Esophagus muscularis mucosa (tissue), 4 donors: ENCODE measurements around the gene CBFA2T3. TPM values are rescaled to one million over a fixed set of nuclear protein-coding genes. Genes with fewer than 3 reads are reported as not detected.
"Not testable (repeated sequence)": the region's sequence is repeated elsewhere in the genome, so short reads cannot be mapped to it uniquely, and the experiment has no call there.

Experiments
- DNase-seq: peaks from one replicate; pipeline ENCODE4 v3.0.0-alpha.2; 2017; ENCODE audit errors: extremely low spot score
- H3K27ac ChIP-seq, 4 donors: fragments of 200-600 bp; sonication (generic); replicated peaks in 1 of 4; 1 replicate in 3 of 4; 2 replicates in 1 of 4; pipeline ENCODE4 v1.5.1; 2016 to 2019; ENCODE audit warnings: mild to moderate bottlenecking in 1 of 4
- H3K27me3 ChIP-seq, 4 donors: fragments of 200-600 bp; sonication (generic); one replicate each; pipeline versions ENCODE4 v1.5.1 to v1.6.0; 2016 to 2019
- H3K36me3 ChIP-seq, 4 donors: fragments of 200-600 bp; sonication (generic); one replicate each; pipeline ENCODE4 v1.5.1; 2016 to 2019
- H3K4me1 ChIP-seq, 4 donors: fragments of 200-600 bp; sonication (generic); one replicate each; pipeline ENCODE4 v1.5.1; 2016 to 2019
- H3K4me3 ChIP-seq, 4 donors: fragments of 200-600 bp; sonication (generic); 1 replicate in 2 of 4; 2 replicates in 2 of 4; pipeline ENCODE4 v1.5.1; 2016 to 2019; ENCODE audit warnings: mild to moderate bottlenecking in 4 of 4, moderate library complexity in 1 of 4
- H3K9me3 ChIP-seq, 4 donors: fragments of 200-600 bp; sonication (generic); 1 replicate in 3 of 4; 2 replicates in 1 of 4; pipeline ENCODE4 v1.5.1; 2016 to 2019
- EP300 ChIP-seq: sonication (generic); formaldehyde crosslinking; IDR thresholded peaks from one replicate; pipeline ENCODE4 v1.6.1; 2017; ENCODE audit warnings: antibody characterized with exemption
- POLR2A ChIP-seq: fragments of 450-650 bp; IDR thresholded peaks from one replicate; pipeline ENCODE4 v1.6.1; 2017; ENCODE audit warnings: antibody characterized with exemption, moderate library complexity, mild to moderate bottlenecking, low read depth
- POLR2AphosphoS5 ChIP-seq, 2 donors: sonication (generic); formaldehyde crosslinking; IDR thresholded peaks; one replicate each; pipeline ENCODE4 v1.6.1; 2017; ENCODE audit warnings: antibody characterized with exemption in 2 of 2
- WGBS: methylation state at CpG from one replicate; pipeline ENCODE4 v1.1.5; 2018; 5-methylcytosine and 5-hydroxymethylcytosine counted together
- intact Hi-C: fragments of 100-400 bp; cut with DNase I; formaldehyde crosslinking; loops from one replicate; pipeline ENCODE4 v1.15.1; 2023
- total RNA-seq, 4 donors: library from RNA; depleted of rRNA; stranded (reverse); fragments of >200 nt; gene quantifications; one replicate each; pipeline versions ENCODE4 v1.1.0 to v1.2.1, GENCODE V29; 2016
- TF ChIP-seq, protein P1 (sequence below), 3 experiments: fragments of 200-600 bp in 2 of 3; fragments of 450-650 bp in 1 of 3; sonication (generic) in 2 of 3; IDR thresholded peaks; one replicate each; pipeline ENCODE4 v1.5.1; 2017 to 2019; ENCODE audit warnings: antibody characterized with exemption in 3 of 3, mild to moderate bottlenecking in 2 of 3, moderate library complexity in 1 of 3

The CBFA2T3 gene
- total RNA-seq, 4 donors from 2014 or later, result 2.0 to 10.4 (median 3.5) TPM

DNA sequence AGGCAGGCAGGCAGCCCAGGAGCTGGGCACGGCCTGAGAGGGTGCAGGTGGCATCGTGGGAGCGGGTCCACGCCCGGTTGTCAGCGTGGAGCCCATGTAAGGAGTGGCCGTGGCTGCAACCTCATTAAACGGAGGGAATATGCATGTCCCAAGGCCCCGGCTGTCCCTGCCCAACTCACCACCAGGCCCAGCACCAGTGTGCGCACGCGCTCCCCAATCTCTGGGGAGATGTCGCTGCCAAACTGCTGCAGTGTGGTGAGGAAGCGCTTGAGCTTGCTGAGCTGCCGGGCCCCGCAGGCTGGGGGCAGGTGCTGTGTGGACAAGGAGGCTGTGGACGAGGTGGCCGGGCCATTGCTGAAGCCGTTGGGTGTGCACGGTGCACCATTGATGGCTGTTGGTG lies 84.9 kb downstream of the CBFA2T3 start:
- intact Hi-C loops, result no loop called here
- 85% methylated on average over 19 of the region's 20 CpGs for WGBS

DNA sequence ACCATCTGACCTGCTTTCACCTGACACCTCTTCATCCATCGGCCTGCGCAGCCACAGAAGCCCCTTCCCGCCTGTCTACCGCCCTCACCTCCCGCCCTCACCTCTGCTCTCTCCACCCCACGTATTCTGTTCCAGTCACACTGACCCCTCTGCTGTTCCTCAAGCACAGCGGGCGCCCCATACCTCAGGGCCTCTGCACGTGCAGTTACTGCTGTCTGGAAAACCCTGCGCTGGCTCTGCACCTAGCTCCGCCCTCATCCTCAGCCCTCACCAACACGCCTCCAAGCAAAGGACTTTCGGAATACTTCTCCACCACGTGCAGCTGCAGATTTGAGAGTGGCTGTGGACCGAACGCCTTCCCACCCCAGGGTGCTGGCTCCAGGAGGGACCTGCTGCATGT lies 85.9 kb downstream of the CBFA2T3 start:
- peaks cover 17 to 26% (median 19%) of the 10 kb centered on the region in 4 donors for H3K4me1 ChIP-seq
- TF ChIP-seq POLR2A (no peak), POLR2AphosphoS5 (IDR thresholded peaks at IDR 0.05) (no peak), EP300 (no peak)
- TF ChIP-seq, protein P1, sequence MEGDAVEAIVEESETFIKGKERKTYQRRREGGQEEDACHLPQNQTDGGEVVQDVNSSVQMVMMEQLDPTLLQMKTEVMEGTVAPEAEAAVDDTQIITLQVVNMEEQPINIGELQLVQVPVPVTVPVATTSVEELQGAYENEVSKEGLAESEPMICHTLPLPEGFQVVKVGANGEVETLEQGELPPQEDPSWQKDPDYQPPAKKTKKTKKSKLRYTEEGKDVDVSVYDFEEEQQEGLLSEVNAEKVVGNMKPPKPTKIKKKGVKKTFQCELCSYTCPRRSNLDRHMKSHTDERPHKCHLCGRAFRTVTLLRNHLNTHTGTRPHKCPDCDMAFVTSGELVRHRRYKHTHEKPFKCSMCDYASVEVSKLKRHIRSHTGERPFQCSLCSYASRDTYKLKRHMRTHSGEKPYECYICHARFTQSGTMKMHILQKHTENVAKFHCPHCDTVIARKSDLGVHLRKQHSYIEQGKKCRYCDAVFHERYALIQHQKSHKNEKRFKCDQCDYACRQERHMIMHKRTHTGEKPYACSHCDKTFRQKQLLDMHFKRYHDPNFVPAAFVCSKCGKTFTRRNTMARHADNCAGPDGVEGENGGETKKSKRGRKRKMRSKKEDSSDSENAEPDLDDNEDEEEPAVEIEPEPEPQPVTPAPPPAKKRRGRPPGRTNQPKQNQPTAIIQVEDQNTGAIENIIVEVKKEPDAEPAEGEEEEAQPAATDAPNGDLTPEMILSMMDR (IDR thresholded peaks at IDR 0.05), result no peak
- 85% methylated on average over 14 of the region's 16 CpGs for WGBS
- no peak for DNase-seq
- H3K36me3 ChIP-seq, result peaks cover 0 to 38% (median 9%) of the 10 kb centered on the region in 4 donors
- no peak overlapping the region for H3K4me3 ChIP-seq
- intact Hi-C loops, result no loop called here
- no peaks in the 10 kb centered on the region for H3K9me3 ChIP-seq
- no peak overlapping the region for H3K27ac ChIP-seq
- no peaks in the 10 kb centered on the region for H3K27me3 ChIP-seq

More for the DNA sequence above, 84.9 kb downstream of the CBFA2T3 start:
- TF ChIP-seq POLR2A (no peak), EP300 (no peak)
- Histone ChIP-seq H3K36me3 (peaks cover 0 to 48% (median 13%) of the 10 kb centered on the region in 4 donors), H3K4me1 (peaks cover 10 to 16% (median 10%) of the 10 kb centered on the region in 4 donors), H3K4me3 (no peak overlapping the region), H3K27me3 (no peaks in the 10 kb centered on the region), H3K9me3 (no peaks in the 10 kb centered on the region), H3K27ac (no peak overlapping the region)
- DNase-seq, result no peak

DNA sequence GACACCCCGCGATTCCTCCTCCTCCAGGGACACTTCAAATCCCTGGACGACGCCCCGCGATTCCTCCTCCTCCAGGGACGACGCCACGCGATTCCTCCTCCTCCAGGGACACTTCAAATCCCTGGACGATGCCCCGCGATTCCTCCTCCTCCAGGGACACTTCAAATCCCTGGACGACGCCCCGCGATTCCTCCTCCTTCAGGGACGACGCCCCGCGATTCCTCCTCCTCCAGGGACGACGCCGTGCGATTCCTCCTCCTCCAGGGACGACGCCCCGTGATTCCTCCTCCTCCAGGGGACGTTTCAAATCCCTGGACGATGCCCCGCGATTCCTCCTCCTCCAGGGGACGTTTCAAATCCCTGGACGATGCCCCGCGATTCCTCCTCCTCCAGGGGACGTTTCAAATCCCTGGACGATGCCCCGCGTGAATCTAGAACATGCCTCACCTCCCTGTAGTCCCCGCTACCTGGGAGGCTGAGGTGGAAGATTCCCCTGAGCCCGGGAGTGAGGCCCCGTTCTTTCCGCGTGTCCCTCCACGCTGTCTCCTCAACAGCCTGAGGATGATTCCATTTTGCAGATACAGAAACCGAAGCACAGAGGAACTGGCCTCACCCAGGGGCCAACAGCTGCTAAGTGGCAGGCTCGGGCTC lies 87.2 kb downstream of the CBFA2T3 start:
- peaks cover 0 to 42% (median 13%) of the 10 kb centered on the region in 4 donors for H3K36me3 ChIP-seq
- DNase-seq, intact Hi-C loops: not testable (repeated sequence)

GRCh38 chr16:88888461-88889387 lies 88.3 kb downstream of the CBFA2T3 start:
- Histone ChIP-seq H3K4me1 (peaks cover 21 to 31% (median 26%) of the 10 kb centered on the region in 4 donors), H3K27me3 (peaks cover 0 to 13% (median 0%) of the 10 kb centered on the region in 4 donors), H3K9me3 (no peaks in the 10 kb centered on the region), H3K36me3 (peaks cover 0 to 53% (median 20%) of the 10 kb centered on the region in 4 donors), H3K27ac (peak overlapping the region in 2 of 4 donors; percentile 30 to 34), H3K4me3 (no peak overlapping the region)
- TF ChIP-seq EP300 (no peak), POLR2A (no peak), POLR2AphosphoS5 (IDR thresholded peaks at IDR 0.05) (no peak)
- TF ChIP-seq, protein P1 (IDR thresholded peaks at IDR 0.05), result no peak
- no peak for DNase-seq
- WGBS, result 75% methylated on average over 18 of the region's 30 CpGs
- intact Hi-C loops, result no loop called here

More for the DNA sequence above, 87.2 kb downstream of the CBFA2T3 start:
- H3K4me1 ChIP-seq, result peaks cover 21 to 31% (median 26%) of the 10 kb centered on the region in 4 donors
- not testable (repeated sequence) for H3K27me3 ChIP-seq, H3K9me3 ChIP-seq, H3K27ac ChIP-seq, H3K4me3 ChIP-seq
- 93% methylated on average over 48 of the region's 48 CpGs for WGBS

- Histone ChIP-seq H3K4me3 (no peak overlapping the region), H3K27me3 (peaks cover 0 to 17% (median 0%) of the 10 kb centered on the region in 4 donors), H3K4me1 (peaks cover 21 to 31% (median 26%) of the 10 kb centered on the region in 4 donors), H3K9me3 (no peaks in the 10 kb centered on the region), H3K27ac (peak overlapping the region in 3 of 4 donors; percentile 48 to 65 (median 51)), H3K36me3 (peaks cover 0 to 60% (median 23%) of the 10 kb centered on the region in 4 donors)
- no CpG with 5 or more reads among the region's 14 CpGs for WGBS
- no peak for DNase-seq
- intact Hi-C loops, result no loop called here
- no peak for TF ChIP-seq POLR2AphosphoS5 (IDR thresholded peaks at IDR 0.05)
- TF ChIP-seq EP300, result no peak
These were observed 89.0 kb downstream of the CBFA2T3 start for GRCh38 chr16:88888057-88888456.
